ENCODE measurements around the gene KCNQ2. TPM values are rescaled to one million over a fixed set of nuclear protein-coding genes. Genes with fewer than 3 reads are reported as not detected.
A peak's percentile ranks its signal among the peaks of the same experiment; 100 is the strongest.

KCNQ2 gene
- total and polyA plus RNA-seq, 12 donors: 0.03 to 3.8 (median 1.4) TPM; not detected in 7

DNA sequence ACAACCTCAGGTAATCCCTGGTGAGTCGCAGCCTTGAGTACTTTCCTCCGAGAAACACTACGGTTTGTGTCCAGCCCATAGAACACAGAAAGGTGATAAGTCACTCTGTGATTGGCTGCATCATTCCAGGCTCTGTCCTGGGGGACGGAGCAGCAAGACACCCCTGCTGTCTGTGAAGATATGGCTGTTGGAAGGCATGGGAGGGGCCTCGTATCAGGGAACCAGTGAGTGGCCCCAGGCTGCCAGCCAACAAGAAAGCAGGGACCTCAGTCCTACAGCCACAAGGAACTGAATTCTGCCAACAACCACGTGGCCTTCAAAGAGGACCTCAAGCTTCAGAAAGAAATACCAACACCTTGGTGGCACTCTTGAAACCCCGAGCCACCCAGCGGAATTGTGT lies 32.8 kb upstream of the KCNQ2 start:
- H3K4me3 ChIP-seq: no peak overlapping the region
- TF ChIP-seq, protein P1, sequence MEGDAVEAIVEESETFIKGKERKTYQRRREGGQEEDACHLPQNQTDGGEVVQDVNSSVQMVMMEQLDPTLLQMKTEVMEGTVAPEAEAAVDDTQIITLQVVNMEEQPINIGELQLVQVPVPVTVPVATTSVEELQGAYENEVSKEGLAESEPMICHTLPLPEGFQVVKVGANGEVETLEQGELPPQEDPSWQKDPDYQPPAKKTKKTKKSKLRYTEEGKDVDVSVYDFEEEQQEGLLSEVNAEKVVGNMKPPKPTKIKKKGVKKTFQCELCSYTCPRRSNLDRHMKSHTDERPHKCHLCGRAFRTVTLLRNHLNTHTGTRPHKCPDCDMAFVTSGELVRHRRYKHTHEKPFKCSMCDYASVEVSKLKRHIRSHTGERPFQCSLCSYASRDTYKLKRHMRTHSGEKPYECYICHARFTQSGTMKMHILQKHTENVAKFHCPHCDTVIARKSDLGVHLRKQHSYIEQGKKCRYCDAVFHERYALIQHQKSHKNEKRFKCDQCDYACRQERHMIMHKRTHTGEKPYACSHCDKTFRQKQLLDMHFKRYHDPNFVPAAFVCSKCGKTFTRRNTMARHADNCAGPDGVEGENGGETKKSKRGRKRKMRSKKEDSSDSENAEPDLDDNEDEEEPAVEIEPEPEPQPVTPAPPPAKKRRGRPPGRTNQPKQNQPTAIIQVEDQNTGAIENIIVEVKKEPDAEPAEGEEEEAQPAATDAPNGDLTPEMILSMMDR (IDR thresholded peaks at IDR 0.05): no peak
- DNase-seq (no peak), ATAC-seq (no peak)
- peaks cover 0 to 31% (median 17%) of the 10 kb centered on the region in 7 donors for H3K27me3 ChIP-seq
- H3K9me3 ChIP-seq: peaks cover 0 to 25% (median 0%) of the 10 kb centered on the region in 11 donors
- WGBS, 2 donors: 86 to 87% methylated on average over 8 of the region's 8 CpGs
- intact Hi-C loops (cut with DNase I): no loop called here
- peaks cover 0 to 33% (median 19%) of the 10 kb centered on the region in 9 donors for H3K4me1 ChIP-seq
- no peak overlapping the region for H3K27ac ChIP-seq
- no peaks in the 10 kb centered on the region for H3K36me3 ChIP-seq

DNA sequence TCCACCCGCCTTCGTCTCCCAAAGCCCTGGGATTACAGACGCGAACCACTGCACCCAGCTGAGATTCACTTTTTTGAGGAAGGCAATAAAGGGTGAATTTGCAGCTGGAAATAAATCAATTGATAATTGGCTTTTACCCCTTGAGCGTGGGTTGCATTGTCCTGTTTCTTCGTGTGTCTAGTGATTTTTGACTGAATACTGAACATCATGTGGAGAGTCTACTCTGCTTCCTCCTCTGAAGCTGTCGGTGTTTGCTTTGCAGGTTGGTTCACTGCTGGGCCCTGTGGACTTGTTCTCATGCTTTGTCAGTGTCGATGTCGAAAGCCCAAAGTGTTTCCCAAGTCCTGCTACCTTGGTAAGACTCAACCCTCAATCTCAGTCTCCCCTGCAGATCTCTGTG lies 32.2 kb upstream of the KCNQ2 start:
- TF ChIP-seq, protein P1 (IDR thresholded peaks at IDR 0.05): no peak

DNA sequence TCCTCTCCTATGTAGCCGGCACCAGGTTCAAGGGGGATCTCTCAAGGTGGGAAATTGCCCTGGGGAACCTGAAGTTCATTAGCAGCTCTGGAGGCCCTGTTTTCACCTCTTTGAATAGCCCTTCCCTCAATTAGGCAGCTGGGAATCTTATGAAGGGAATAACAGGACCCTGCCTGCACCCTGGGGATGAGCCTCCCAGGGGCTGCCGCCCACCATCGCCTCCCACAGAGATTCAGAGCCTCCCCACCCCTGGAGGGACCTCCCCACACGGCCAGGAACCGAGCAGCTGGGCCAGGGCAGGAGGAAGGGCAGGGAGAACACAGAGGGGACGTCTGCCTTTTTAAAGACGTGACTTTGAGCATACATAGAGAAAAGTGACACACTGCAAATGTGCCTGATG lies 31.1 kb upstream of the KCNQ2 start:
- TF ChIP-seq, protein P1 (IDR thresholded peaks at IDR 0.05): no peak
- Histone ChIP-seq H3K4me1 (peaks cover 6 to 37% (median 30%) of the 10 kb centered on the region in 9 donors), H3K36me3 (no peaks in the 10 kb centered on the region), H3K4me3 (no peak overlapping the region), H3K27me3 (peaks cover 0 to 39% (median 30%) of the 10 kb centered on the region in 7 donors), H3K9me3 (peaks cover 0 to 25% (median 0%) of the 10 kb centered on the region in 11 donors), H3K27ac (peak overlapping the region in 3 of 10 donors; percentile 19 to 97 (median 31))
- intact Hi-C loops (cut with DNase I): no loop called here
- 42 to 47% methylated on average over 7 of the region's 7 CpGs for WGBS, 2 donors
- DNase-seq: no peak
- no peak for ATAC-seq

More for the DNA sequence above, 32.2 kb upstream of the KCNQ2 start:
- 86 to 93% methylated on average over 9 of the region's 9 CpGs for WGBS, 2 donors
- no peak overlapping the region for H3K27ac ChIP-seq
- H3K9me3 ChIP-seq: peaks cover 0 to 25% (median 0%) of the 10 kb centered on the region in 11 donors
- peaks cover 0 to 34% (median 21%) of the 10 kb centered on the region in 7 donors for H3K27me3 ChIP-seq
- intact Hi-C loops (cut with DNase I): no loop called here
- ATAC-seq (no peak), DNase-seq (no peak)
- H3K4me3 ChIP-seq: no peak overlapping the region
- peaks cover 1 to 39% (median 26%) of the 10 kb centered on the region in 9 donors for H3K4me1 ChIP-seq
- no peaks in the 10 kb centered on the region for H3K36me3 ChIP-seq

- Histone ChIP-seq H3K36me3 (no peaks in the 10 kb centered on the region), H3K27me3 (peaks cover 0 to 42% (median 35%) of the 10 kb centered on the region in 7 donors), H3K4me1 (peaks cover 6 to 42% (median 30%) of the 10 kb centered on the region in 9 donors), H3K9me3 (peaks cover 0 to 25% (median 0%) of the 10 kb centered on the region in 11 donors), H3K27ac (peak overlapping the region in 5 of 10 donors; percentile 92 to 98 (median 97)), H3K4me3 (no peak overlapping the region)
- ATAC-seq (no peak), DNase-seq (no peak)
- TF ChIP-seq, protein P1 (IDR thresholded peaks at IDR 0.05): no peak
- intact Hi-C loops (cut with DNase I): no loop called here
- WGBS, 2 donors: 66 to 68% methylated on average over 15 of the region's 15 CpGs
These were observed 30.3 kb upstream of the KCNQ2 start for GRCh38 chr20:63502671-63503172.

Measured in heart right ventricle (tissue), 16 donors.